NT2/D1 (cell line): ENCODE data around the gene RAP1A.

Source experiments
- YY1 ChIP-seq: IDR thresholded peaks from 2 replicates; pipeline ENCODE4 v1.6.1; 2011; ENCODE audit not compliant: insufficient read length, insufficient read depth
- ZNF274 ChIP-seq: IDR thresholded peaks from 2 replicates; pipeline ENCODE4 v1.6.1; 2011; ENCODE audit warnings: mild to moderate bottlenecking, low read depth, low read length

GRCh38 chr1:111581166-111581565 is 38.4 kb upstream of the RAP1A start:
- no peak for TF ChIP-seq YY1
- no peak for TF ChIP-seq ZNF274
